HG03342 (cell line): ENCODE results near the gene OLIG1.

Source experiments
- ATAC-seq: cut with Tn5 transposase; IDR thresholded peaks from one replicate; pipeline ENCODE4 v1.9.1; 2021; ENCODE audit warnings: mild to moderate bottlenecking, moderate library complexity; ENCODE audit not compliant: unreplicated experiment

The OLIG1 gene

GRCh38 chr21:33059380-33059841 lies 10.5 kb upstream of the OLIG1 start:
- no peak for ATAC-seq

- no peak for ATAC-seq
Measured at GRCh38 chr21:33061233-33061632, 8.7 kb upstream of the OLIG1 start.

- ATAC-seq: no peak
Measured at GRCh38 chr21:33063375-33063883, 6.5 kb upstream of the OLIG1 start.

- no peak for ATAC-seq
Measured at GRCh38 chr21:33063907-33064622, 5.9 kb upstream of the OLIG1 start.

- ATAC-seq: no peak
Measured at GRCh38 chr21:33064623-33065390, 5.1 kb upstream of the OLIG1 start.

GRCh38 chr21:33067043-33067442 lies 2.9 kb upstream of the OLIG1 start:
- ATAC-seq: no peak

- no peak for ATAC-seq
Measured at GRCh38 chr21:33067457-33067856, 2.5 kb upstream of the OLIG1 start.

GRCh38 chr21:33069243-33069642 lies 698 bp upstream of the OLIG1 start:
- no peak for ATAC-seq

- ATAC-seq: no peak
Measured at GRCh38 chr21:33069645-33069993, 322 bp upstream of the OLIG1 start.

- ATAC-seq: no peak
Measured at GRCh38 chr21:33070744-33070997, 730 bp downstream of the OLIG1 start.

GRCh38 chr21:33070998-33071769 lies 1.2 kb downstream of the OLIG1 start:
- ATAC-seq: no peak

GRCh38 chr21:33071770-33072306 lies 1.9 kb downstream of the OLIG1 start:
- ATAC-seq: no peak

GRCh38 chr21:33073636-33074035 lies 3.7 kb downstream of the OLIG1 start:
- ATAC-seq: no peak

GRCh38 chr21:33075128-33075527 lies 5.2 kb downstream of the OLIG1 start:
- ATAC-seq: no peak

- no peak for ATAC-seq
Measured at GRCh38 chr21:33075596-33076195, 5.8 kb downstream of the OLIG1 start.

GRCh38 chr21:33076600-33077329 lies 6.8 kb downstream of the OLIG1 start:
- ATAC-seq: no peak

- ATAC-seq: peak; percentile 98
Measured at GRCh38 chr21:33078907-33079582, 9.1 kb downstream of the OLIG1 start.

GRCh38 chr21:33080376-33080775 lies 10.4 kb downstream of the OLIG1 start:
- no peak for ATAC-seq

- no peak for ATAC-seq
Measured at GRCh38 chr21:33080776-33081175, 10.8 kb downstream of the OLIG1 start.

GRCh38 chr21:33088384-33088783 lies 18.4 kb downstream of the OLIG1 start:
- ATAC-seq: no peak
